ENCODE measurements around the gene LEFTY1. TPM values are rescaled to one million over a fixed set of nuclear protein-coding genes. Genes with fewer than 3 reads are reported as not detected.

LEFTY1 gene
- total RNA-seq, 6 experiments from 2014 or later = not detected

DNA sequence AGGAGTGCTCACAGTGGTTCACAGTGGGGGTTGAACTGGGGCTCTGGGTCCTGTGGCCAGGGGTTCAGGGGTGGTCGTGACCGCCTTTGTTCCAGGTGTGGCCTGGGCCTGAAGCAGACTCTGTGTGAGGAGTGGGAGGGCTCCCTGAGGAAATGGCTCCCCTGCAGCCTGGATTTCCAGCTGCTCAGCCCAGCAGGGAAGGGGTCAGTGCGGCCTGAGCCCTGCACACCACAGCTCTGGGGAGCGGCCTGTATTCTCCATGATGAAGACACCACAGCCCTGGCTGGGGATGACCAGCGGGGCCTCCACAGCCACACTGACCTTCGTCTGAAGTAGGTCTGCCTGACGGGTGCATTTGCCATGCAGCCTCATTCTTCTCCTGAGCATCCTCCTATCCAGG, 18.4 kb upstream of the LEFTY1 start:
- no peak for TF ChIP-seq CTCF (IDR thresholded peaks at IDR 0.05)
- Mint-ChIP-seq H3K4me1 (ENCODE audit: low read depth) (no peaks in the 10 kb centered on the region), H3K4me3 (no peak overlapping the region), H3K36me3 (ENCODE audit: low read depth) (no peaks in the 10 kb centered on the region), H3K9me3 (no peaks in the 10 kb centered on the region), H3K27ac (no peak overlapping the region), H3K27me3 (ENCODE audit: insufficient read depth) (peaks cover 9% of the 10 kb centered on the region)
- no peak for DNase-seq

GRCh38 chr1:225906467-225906866, 17.5 kb upstream of the LEFTY1 start:
- H3K27me3 Mint-ChIP-seq (ENCODE audit: insufficient read depth) = peaks cover 9% of the 10 kb centered on the region
- H3K36me3 Mint-ChIP-seq (ENCODE audit: low read depth) = no peaks in the 10 kb centered on the region
- no peak overlapping the region for H3K27ac Mint-ChIP-seq
- no peak for DNase-seq
- H3K4me1 Mint-ChIP-seq (ENCODE audit: low read depth) = no peaks in the 10 kb centered on the region
- H3K4me3 Mint-ChIP-seq = no peak overlapping the region
- H3K9me3 Mint-ChIP-seq = no peaks in the 10 kb centered on the region
- no peak for TF ChIP-seq CTCF (IDR thresholded peaks at IDR 0.05)

- H3K4me3 Mint-ChIP-seq = no peak overlapping the region
- peaks cover 9% of the 10 kb centered on the region for H3K27me3 Mint-ChIP-seq (ENCODE audit: insufficient read depth)
- no peaks in the 10 kb centered on the region for H3K9me3 Mint-ChIP-seq
- H3K27ac Mint-ChIP-seq = no peak overlapping the region
- no peaks in the 10 kb centered on the region for H3K36me3 Mint-ChIP-seq (ENCODE audit: low read depth)
- DNase-seq = no peak
- H3K4me1 Mint-ChIP-seq (ENCODE audit: low read depth) = no peaks in the 10 kb centered on the region
- no peak for TF ChIP-seq CTCF (IDR thresholded peaks at IDR 0.05)
Measured at GRCh38 chr1:225903623-225904022, 14.7 kb upstream of the LEFTY1 start.

DNA sequence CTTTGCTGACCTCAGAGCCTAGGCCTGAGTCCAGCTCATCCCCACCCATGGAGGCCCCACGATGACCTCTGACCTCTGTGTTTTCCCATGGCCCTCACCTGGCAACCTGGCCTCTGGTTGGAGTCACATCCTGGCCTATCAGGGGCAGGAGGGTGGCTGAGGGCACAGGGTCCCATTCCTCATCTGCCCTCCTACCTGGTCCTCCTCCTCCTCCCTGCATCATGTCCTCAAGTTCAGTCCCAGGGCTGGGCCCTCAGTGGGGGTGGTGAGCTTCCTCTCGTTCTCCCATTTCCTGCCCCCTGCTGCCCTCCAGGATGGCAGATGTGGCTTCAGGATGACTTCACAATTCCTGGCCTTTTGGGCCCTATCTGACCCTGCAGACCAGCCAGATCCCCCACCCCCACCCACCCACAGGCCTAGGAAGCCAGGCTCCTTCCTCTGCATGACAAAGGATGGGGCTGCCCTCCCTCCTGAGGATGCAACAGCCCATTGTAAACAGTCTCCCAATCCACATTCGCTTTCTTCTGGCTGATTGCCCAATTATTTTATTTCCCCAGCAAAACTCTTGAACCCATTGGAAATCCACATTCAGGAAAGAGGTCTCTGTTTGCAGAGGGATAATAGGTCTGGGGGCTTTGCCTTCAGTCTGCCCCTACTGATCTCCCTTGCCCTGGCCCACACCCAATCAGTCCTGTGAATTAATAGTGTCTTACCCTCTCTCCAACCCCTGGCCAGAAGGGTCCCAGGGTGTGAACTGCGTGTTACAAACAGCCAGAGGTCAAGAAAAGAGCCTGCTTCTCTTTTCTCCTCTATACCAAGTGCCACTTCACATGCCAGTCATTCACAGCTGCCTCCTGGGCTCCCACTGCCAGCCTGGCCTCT, 10.3 kb upstream of the LEFTY1 start:
- no peak for DNase-seq
- TF ChIP-seq CTCF (IDR thresholded peaks at IDR 0.05) = no peak
- H3K9me3 Mint-ChIP-seq = no peaks in the 10 kb centered on the region
- H3K4me3 Mint-ChIP-seq = no peak overlapping the region
- H3K27ac Mint-ChIP-seq = no peak overlapping the region
- no peaks in the 10 kb centered on the region for H3K36me3 Mint-ChIP-seq (ENCODE audit: low read depth)
- H3K4me1 Mint-ChIP-seq (ENCODE audit: low read depth) = no peaks in the 10 kb centered on the region
- H3K27me3 Mint-ChIP-seq (ENCODE audit: insufficient read depth) = peaks cover 13% of the 10 kb centered on the region

- no peak for TF ChIP-seq CTCF (IDR thresholded peaks at IDR 0.05)
- no peaks in the 10 kb centered on the region for H3K36me3 Mint-ChIP-seq (ENCODE audit: low read depth)
- DNase-seq = no peak
- H3K27ac Mint-ChIP-seq = no peak overlapping the region
- H3K27me3 Mint-ChIP-seq (ENCODE audit: insufficient read depth) = peaks cover 8% of the 10 kb centered on the region
- no peaks in the 10 kb centered on the region for H3K4me1 Mint-ChIP-seq (ENCODE audit: low read depth)
- H3K9me3 Mint-ChIP-seq = no peaks in the 10 kb centered on the region
- no peak overlapping the region for H3K4me3 Mint-ChIP-seq
Measured at GRCh38 chr1:225897595-225898514, 8.9 kb upstream of the LEFTY1 start.
